IPS-15b (cell line): ENCODE data around the gene BRK1.
A peak's percentile ranks its signal among the peaks of the same experiment; 100 is the strongest.
"Not testable (repeated sequence)": the region's sequence is repeated elsewhere in the genome, so short reads cannot be mapped to it uniquely, and the experiment has no call there.

ENCODE experiments used
- H3K27me3 ChIP-seq: one replicate; pipeline ENCODE4 v1.6.1; 2013; ENCODE audit warnings: low read length; ENCODE audit not compliant: control insufficient read depth, insufficient read depth
- H3K36me3 ChIP-seq: one replicate; pipeline ENCODE4 v1.6.1; 2013; ENCODE audit warnings: low read length; ENCODE audit not compliant: control insufficient read depth, insufficient read depth
- H3K4me1 ChIP-seq: one replicate; pipeline ENCODE4 v1.6.1; 2013; ENCODE audit warnings: mild to moderate bottlenecking, low read length; ENCODE audit not compliant: control insufficient read depth, insufficient read depth
- H3K4me3 ChIP-seq: one replicate; pipeline ENCODE4 v1.5.1; 2013; ENCODE audit warnings: low read depth, low read length
- H3K9ac ChIP-seq: one replicate; pipeline ENCODE4 v1.6.1; 2013; ENCODE audit warnings: low read depth, mild to moderate bottlenecking, low read length
- H3K9me3 ChIP-seq: one replicate; pipeline ENCODE4 v1.6.1; 2013; ENCODE audit warnings: mild to moderate bottlenecking, low read length; ENCODE audit not compliant: control insufficient read depth, insufficient read depth

The BRK1 gene

GRCh38 chr3:10149226-10149625 lies 33.8 kb downstream of the BRK1 start:
- Histone ChIP-seq H3K4me1 (no peaks in the 10 kb centered on the region), H3K9ac (no peak overlapping the region), H3K27me3 (no peaks in the 10 kb centered on the region), H3K36me3 (peaks cover 12% of the 10 kb centered on the region), H3K4me3 (no peak overlapping the region), H3K9me3 (no peaks in the 10 kb centered on the region)

GRCh38 chr3:10150987-10151386 lies 35.5 kb downstream of the BRK1 start:
- no peaks in the 10 kb centered on the region for H3K4me1 ChIP-seq
- H3K9me3 ChIP-seq, result no peaks in the 10 kb centered on the region
- peaks cover 12% of the 10 kb centered on the region for H3K36me3 ChIP-seq
- no peak overlapping the region for H3K9ac ChIP-seq
- no peak overlapping the region for H3K4me3 ChIP-seq
- no peaks in the 10 kb centered on the region for H3K27me3 ChIP-seq

- peaks cover 11% of the 10 kb centered on the region for H3K36me3 ChIP-seq
- no peak overlapping the region for H3K4me3 ChIP-seq
- H3K4me1 ChIP-seq, result no peaks in the 10 kb centered on the region
- no peaks in the 10 kb centered on the region for H3K27me3 ChIP-seq
- H3K9ac ChIP-seq, result no peak overlapping the region
- H3K9me3 ChIP-seq, result no peaks in the 10 kb centered on the region
These were observed 39.1 kb downstream of the BRK1 start for GRCh38 chr3:10154335-10155122.

GRCh38 chr3:10155123-10155472 lies 39.6 kb downstream of the BRK1 start:
- peaks cover 5% of the 10 kb centered on the region for H3K36me3 ChIP-seq
- H3K9ac ChIP-seq, result no peak overlapping the region
- no peak overlapping the region for H3K4me3 ChIP-seq
- no peaks in the 10 kb centered on the region for H3K9me3 ChIP-seq
- H3K4me1 ChIP-seq, result no peaks in the 10 kb centered on the region
- no peaks in the 10 kb centered on the region for H3K27me3 ChIP-seq

- no peak overlapping the region for H3K4me3 ChIP-seq
- no peaks in the 10 kb centered on the region for H3K27me3 ChIP-seq
- no peak overlapping the region for H3K9ac ChIP-seq
- no peaks in the 10 kb centered on the region for H3K9me3 ChIP-seq
- H3K36me3 ChIP-seq, result peaks cover 3% of the 10 kb centered on the region
- no peaks in the 10 kb centered on the region for H3K4me1 ChIP-seq
These were observed 40.2 kb downstream of the BRK1 start for GRCh38 chr3:10155658-10156057.

- H3K27me3 ChIP-seq, result no peaks in the 10 kb centered on the region
- no peaks in the 10 kb centered on the region for H3K4me1 ChIP-seq
- H3K4me3 ChIP-seq, result no peak overlapping the region
- no peaks in the 10 kb centered on the region for H3K36me3 ChIP-seq
- H3K9me3 ChIP-seq, result no peaks in the 10 kb centered on the region
- H3K9ac ChIP-seq, result no peak overlapping the region
These were observed 41.6 kb downstream of the BRK1 start for GRCh38 chr3:10157031-10157430.

- H3K4me3 ChIP-seq, H3K4me1 ChIP-seq, H3K27me3 ChIP-seq, H3K9ac ChIP-seq, H3K36me3 ChIP-seq, H3K9me3 ChIP-seq: not testable (repeated sequence)
These were observed 43.1 kb downstream of the BRK1 start for GRCh38 chr3:10158555-10158954.

GRCh38 chr3:10160346-10160745 lies 44.9 kb downstream of the BRK1 start:
- no peaks in the 10 kb centered on the region for H3K9me3 ChIP-seq
- no peaks in the 10 kb centered on the region for H3K27me3 ChIP-seq
- no peak overlapping the region for H3K9ac ChIP-seq
- H3K4me3 ChIP-seq, result no peak overlapping the region
- H3K4me1 ChIP-seq, result no peaks in the 10 kb centered on the region
- H3K36me3 ChIP-seq, result no peaks in the 10 kb centered on the region

GRCh38 chr3:10160925-10161324 lies 45.5 kb downstream of the BRK1 start:
- Histone ChIP-seq H3K9me3 (no peaks in the 10 kb centered on the region), H3K9ac (no peak overlapping the region), H3K27me3 (no peaks in the 10 kb centered on the region), H3K4me1 (no peaks in the 10 kb centered on the region), H3K4me3 (no peak overlapping the region), H3K36me3 (no peaks in the 10 kb centered on the region)

- Histone ChIP-seq H3K9me3 (no peaks in the 10 kb centered on the region), H3K9ac (no peak overlapping the region), H3K27me3 (no peaks in the 10 kb centered on the region), H3K4me3 (no peak overlapping the region), H3K4me1 (no peaks in the 10 kb centered on the region), H3K36me3 (no peaks in the 10 kb centered on the region)
These were observed 46.7 kb downstream of the BRK1 start for GRCh38 chr3:10162185-10162584.

- H3K9ac ChIP-seq, H3K36me3 ChIP-seq, H3K4me1 ChIP-seq, H3K9me3 ChIP-seq, H3K27me3 ChIP-seq: not testable (repeated sequence)
- H3K4me3 ChIP-seq, result peak overlapping the region; percentile 86
These were observed 48.7 kb downstream of the BRK1 start for GRCh38 chr3:10164201-10164545.

- H3K9ac ChIP-seq, result no peak within 1 kb of the TSS
- H3K27me3 ChIP-seq, result no peaks in the 10 kb centered on the region
- no peaks in the 10 kb centered on the region for H3K4me1 ChIP-seq
- H3K9me3 ChIP-seq, result peaks cover 6% of the 10 kb centered on the region
- peak within 1 kb of the TSS; percentile 86 for H3K4me3 ChIP-seq
- H3K36me3 ChIP-seq, result peaks cover 5% of the 10 kb centered on the region
These were observed 49.3 kb downstream of the BRK1 start, which contains the start of gene IRAK2 for GRCh38 chr3:10164546-10165393. Gene IRAK2 (plus strand): TSS chr3:10164919. CDS start chr3:10164955, 36 bp downstream.
